Astrocyte of the cerebellum (primary cell): ENCODE results near the gene NTHL1.

Source experiments
- DNase-seq: peaks from one replicate; pipeline ENCODE4 v3.0.0-alpha.2; 2011; ENCODE audit warnings: low read depth
- H3K4me3 ChIP-seq: 2 replicates; pipeline ENCODE4 v1.5.1; 2011; ENCODE audit warnings: mild to moderate bottlenecking, low read depth, low read length, moderate library complexity
- in situ Hi-C: cut with HindIII; loops from 2 replicates; pipeline ENCODE4 v1.10.0; 2017; ENCODE audit warnings: low sequenced_read_pairs
- TF ChIP-seq, protein P1 (sequence below): IDR thresholded peaks from 2 replicates; pipeline ENCODE4 v1.5.1; 2012; ENCODE audit warnings: low read length, low read depth, moderate library complexity, mild to moderate bottlenecking; ENCODE audit errors: missing control alignments

Gene NTHL1

DNA sequence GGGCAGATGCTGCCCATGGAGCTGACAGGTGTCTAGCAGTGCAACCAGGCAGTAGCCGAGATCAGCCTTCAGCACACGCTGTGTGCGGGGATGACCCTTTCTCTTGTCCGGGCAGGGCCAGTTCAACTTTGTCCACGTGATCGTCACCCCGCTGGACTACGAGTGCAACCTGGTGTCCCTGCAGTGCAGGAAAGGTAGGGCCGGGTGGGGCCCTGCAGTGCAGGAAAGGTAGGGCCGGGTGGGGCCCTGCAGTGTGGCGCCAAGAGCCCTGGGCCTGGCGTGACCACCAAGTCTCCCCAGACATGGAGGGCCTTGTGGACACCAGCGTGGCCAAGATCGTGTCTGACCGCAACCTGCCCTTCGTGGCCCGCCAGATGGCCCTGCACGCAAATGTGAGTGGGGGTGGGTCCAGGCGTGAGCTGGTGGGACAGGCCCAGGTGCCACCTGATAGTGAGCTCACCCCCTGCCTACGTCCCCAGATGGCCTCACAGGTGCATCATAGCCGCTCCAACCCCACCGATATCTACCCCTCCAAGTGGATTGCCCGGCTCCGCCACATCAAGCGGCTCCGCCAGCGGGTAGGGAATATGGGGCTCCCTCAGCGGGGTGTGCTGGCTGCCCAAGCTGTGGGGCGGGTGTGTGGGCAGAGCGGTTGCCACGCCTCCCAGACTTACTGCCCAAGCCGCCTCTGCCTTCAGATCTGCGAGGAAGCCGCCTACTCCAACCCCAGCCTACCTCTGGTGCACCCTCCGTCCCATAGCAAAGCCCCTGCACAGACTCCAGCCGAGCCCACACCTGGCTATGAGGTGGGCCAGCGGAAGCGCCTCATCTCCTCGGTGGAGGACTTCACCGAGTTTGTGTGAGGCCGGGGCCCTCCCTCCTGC is 40.4 kb upstream of the NTHL1 start:
- TF ChIP-seq, protein P1, sequence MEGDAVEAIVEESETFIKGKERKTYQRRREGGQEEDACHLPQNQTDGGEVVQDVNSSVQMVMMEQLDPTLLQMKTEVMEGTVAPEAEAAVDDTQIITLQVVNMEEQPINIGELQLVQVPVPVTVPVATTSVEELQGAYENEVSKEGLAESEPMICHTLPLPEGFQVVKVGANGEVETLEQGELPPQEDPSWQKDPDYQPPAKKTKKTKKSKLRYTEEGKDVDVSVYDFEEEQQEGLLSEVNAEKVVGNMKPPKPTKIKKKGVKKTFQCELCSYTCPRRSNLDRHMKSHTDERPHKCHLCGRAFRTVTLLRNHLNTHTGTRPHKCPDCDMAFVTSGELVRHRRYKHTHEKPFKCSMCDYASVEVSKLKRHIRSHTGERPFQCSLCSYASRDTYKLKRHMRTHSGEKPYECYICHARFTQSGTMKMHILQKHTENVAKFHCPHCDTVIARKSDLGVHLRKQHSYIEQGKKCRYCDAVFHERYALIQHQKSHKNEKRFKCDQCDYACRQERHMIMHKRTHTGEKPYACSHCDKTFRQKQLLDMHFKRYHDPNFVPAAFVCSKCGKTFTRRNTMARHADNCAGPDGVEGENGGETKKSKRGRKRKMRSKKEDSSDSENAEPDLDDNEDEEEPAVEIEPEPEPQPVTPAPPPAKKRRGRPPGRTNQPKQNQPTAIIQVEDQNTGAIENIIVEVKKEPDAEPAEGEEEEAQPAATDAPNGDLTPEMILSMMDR, result no peak
- DNase-seq, result no peak
- in situ Hi-C loops, result no loop called here

DNA sequence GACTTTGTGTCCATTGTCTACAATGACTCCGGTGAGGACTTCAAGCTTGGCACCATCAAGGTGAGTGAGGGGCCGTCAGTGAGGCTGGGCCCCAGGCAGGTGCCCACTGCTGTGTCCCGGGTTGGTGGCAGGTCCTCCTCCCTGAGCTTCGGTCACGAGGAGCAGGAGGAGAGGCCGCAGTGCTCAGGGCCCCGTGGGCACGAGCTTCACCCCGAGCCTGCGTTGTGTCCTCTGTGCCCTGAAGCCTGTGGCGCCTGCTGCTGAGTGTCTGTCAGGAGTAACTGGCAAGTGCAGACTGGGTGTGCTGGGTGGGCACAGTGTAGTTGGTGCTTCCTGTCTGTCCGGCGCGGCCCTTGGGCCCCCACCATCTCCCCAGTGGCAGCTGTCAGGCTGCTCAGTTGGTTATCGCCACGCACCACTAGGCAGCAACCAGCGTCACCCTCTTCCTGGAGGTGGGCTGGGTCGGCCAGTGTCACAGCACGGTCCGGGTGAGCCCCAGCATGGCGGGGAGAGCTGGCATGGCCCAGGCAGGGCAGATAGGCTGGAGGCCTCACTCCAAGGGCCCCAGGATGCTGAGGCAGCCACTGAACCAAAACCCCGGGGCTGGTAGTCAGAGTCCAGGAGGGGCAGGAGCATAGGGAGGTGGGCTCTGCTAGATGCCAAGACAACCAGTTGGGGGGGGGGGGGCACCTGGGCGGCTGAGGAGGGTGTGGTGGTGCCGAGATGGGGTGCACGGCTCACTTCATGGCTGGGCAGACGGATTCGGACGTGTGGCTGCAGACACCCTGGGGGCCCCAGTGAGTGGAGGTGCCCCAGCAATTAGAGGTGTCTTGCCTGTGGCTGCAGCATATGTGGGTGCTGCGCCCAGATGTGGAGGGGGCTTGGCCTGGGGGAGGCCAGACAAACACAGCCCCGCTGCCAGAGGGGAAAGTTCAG is 39.4 kb upstream of the NTHL1 start:
- TF ChIP-seq, protein P1, result no peak
- H3K4me3 ChIP-seq, result no peak overlapping the region
- no peak for DNase-seq
- in situ Hi-C loops, result no loop called here

More for the DNA sequence above, 40.4 kb upstream of the NTHL1 start:
- no peak overlapping the region for H3K4me3 ChIP-seq

- TF ChIP-seq, protein P1, result no peak
- no peak for DNase-seq
- in situ Hi-C loops, result no loop called here
- H3K4me3 ChIP-seq, result no peak overlapping the region
These were observed 38.6 kb upstream of the NTHL1 start for GRCh38 chr16:2086106-2086742.

- in situ Hi-C loops, result no loop called here
- TF ChIP-seq, protein P1, result no peak
- DNase-seq, result no peak
- no peak overlapping the region for H3K4me3 ChIP-seq
These were observed 38.0 kb upstream of the NTHL1 start for GRCh38 chr16:2085669-2086068.

DNA sequence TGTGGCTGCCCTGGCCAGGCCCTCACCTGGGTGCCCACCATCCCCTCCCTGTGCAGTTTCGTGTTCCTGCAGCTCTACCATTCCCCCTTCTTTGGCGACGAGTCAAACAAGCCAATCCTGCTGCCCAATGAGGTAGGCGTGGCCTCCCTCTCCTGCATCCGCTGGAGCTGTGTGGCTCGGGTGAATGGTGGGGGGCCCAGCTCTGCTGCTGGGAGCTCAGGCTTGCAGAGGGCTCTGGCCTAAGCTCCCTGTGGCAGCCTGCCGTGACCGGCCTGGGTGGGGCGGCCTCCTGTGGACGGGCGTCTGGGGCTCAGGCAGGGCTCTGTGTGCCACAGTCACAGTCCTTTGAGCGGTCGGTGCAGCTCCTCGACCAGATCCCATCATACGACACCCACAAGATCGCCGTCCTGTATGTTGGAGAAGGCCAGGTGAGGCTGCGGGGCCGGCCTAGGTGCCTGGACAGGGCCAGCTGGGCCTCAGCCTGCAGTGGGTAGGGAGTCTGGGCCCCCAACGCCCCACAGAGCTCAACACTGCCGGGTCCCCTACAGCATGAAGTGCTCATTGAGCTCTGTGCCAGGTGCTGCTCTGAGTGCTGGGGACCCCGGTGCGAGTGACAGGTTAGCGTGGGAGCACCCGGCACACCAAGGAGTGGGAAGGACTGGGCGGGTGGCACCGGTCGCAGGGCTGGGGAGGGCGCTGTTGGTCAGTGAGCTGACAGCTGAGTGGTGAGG is 37.4 kb upstream of the NTHL1 start:
- in situ Hi-C loops, result no loop called here
- no peak for DNase-seq
- TF ChIP-seq, protein P1, result no peak
- H3K4me3 ChIP-seq, result no peak overlapping the region
